Panc1 (cell line): ENCODE results near the gene TBX19.

Experiments
- TCF7L2 ChIP-seq: IDR thresholded peaks from 2 replicates; pipeline ENCODE4 v1.6.1; 2011; ENCODE audit warnings: mild to moderate bottlenecking, low read depth, low read length, inconsistent platforms
- TF ChIP-seq, protein P1 (sequence below): fragments of 450-650 bp; IDR thresholded peaks from 2 replicates; pipeline ENCODE4 v1.5.1; 2017; ENCODE audit warnings: mild to moderate bottlenecking

DNA sequence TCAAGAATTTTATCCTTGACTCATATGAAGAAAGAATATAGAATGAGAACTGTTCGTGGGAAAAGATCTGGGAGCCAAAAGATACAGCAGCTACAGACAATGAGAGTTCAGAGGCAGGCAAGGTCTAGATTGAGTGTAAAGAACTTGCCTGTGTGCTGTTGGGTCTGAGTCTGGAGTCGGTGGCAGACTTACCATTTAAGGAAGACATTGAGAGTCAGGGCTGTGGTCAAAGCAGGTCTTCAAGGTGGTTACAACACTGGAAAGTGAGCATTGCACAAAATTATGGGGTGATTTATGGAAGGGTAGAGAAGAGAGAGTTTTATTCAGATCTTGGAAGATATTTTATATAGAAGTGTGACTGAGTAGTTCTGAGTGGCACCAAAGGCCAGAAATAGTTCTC is 80.6 kb downstream of the TBX19 start:
- TF ChIP-seq, protein P1, sequence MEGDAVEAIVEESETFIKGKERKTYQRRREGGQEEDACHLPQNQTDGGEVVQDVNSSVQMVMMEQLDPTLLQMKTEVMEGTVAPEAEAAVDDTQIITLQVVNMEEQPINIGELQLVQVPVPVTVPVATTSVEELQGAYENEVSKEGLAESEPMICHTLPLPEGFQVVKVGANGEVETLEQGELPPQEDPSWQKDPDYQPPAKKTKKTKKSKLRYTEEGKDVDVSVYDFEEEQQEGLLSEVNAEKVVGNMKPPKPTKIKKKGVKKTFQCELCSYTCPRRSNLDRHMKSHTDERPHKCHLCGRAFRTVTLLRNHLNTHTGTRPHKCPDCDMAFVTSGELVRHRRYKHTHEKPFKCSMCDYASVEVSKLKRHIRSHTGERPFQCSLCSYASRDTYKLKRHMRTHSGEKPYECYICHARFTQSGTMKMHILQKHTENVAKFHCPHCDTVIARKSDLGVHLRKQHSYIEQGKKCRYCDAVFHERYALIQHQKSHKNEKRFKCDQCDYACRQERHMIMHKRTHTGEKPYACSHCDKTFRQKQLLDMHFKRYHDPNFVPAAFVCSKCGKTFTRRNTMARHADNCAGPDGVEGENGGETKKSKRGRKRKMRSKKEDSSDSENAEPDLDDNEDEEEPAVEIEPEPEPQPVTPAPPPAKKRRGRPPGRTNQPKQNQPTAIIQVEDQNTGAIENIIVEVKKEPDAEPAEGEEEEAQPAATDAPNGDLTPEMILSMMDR: no peak
- no peak for TF ChIP-seq TCF7L2
